Ovary (tissue), 9 donors: Measurements from ENCODE around the gene SERPINF2. TPM values are rescaled to one million over a fixed set of nuclear protein-coding genes. Genes with fewer than 3 reads are reported as not detected.

ENCODE experiments used
- DNase-seq, 5 donors: peaks; one replicate each; pipeline ENCODE4 v3.0.0-alpha.2; 2019 to 2020
- H3K27ac ChIP-seq, 2 donors: fragments of 200-600 bp; one replicate each; pipeline versions ENCODE4 v1.5.1 to v1.8.0; 2019 to 2022
- H3K27me3 ChIP-seq: fragments of 200-600 bp; one replicate; pipeline ENCODE4 v1.8.0; 2022
- H3K36me3 ChIP-seq: fragments of 200-600 bp; sonication (generic); one replicate; pipeline ENCODE4 v1.5.1; 2019
- H3K4me1 ChIP-seq: one replicate; pipeline ENCODE4 v1.8.1; 2013; ENCODE audit warnings: mild to moderate bottlenecking, moderate library complexity; ENCODE audit not compliant: insufficient read depth
- H3K4me3 ChIP-seq: fragments of 200-600 bp; sonication (generic); one replicate; pipeline ENCODE4 v1.5.1; 2017
- H3K9me3 ChIP-seq, 2 donors: fragments of 200-600 bp in 1 of 2; sonication (generic) in 1 of 2; one replicate each; pipeline versions ENCODE4 v1.5.1 to v1.8.1; 2013 to 2019; ENCODE audit warnings: mild to moderate bottlenecking in 1 of 2, moderate library complexity in 1 of 2
- CTCF ChIP-seq, 3 donors: fragments of 450-650 bp in 2 of 3; fragments of 200-600 bp in 1 of 3; IDR thresholded peaks; one replicate each; pipeline versions ENCODE4 v1.5.1 to v1.8.0; 2016 to 2022; ENCODE audit warnings: antibody characterized with exemption in 3 of 3, mild to moderate bottlenecking in 1 of 3
- EP300 ChIP-seq: sonication (generic); formaldehyde crosslinking; IDR thresholded peaks from one replicate; pipeline ENCODE4 v1.6.1; 2017; ENCODE audit warnings: antibody characterized with exemption
- POLR2A ChIP-seq: fragments of 450-650 bp; IDR thresholded peaks from one replicate; pipeline ENCODE4 v1.6.1; 2017; ENCODE audit warnings: antibody characterized with exemption, mild to moderate bottlenecking, moderate library complexity
- WGBS, 3 donors: extraction: QIAGEN DNeasy Blood & Tissue Kit in 1 of 3; methylation state at CpG; one replicate each; pipeline versions ENCODE4 v1.1.5 to v1.1.7; 2013 to 2017; 5-methylcytosine and 5-hydroxymethylcytosine counted together
- intact Hi-C, 4 donors: fragments of 100-400 bp; cut with DNase I; formaldehyde crosslinking; loops; one replicate each; pipeline versions ENCODE4 v1.11.0 to v1.15.1; 2022 to 2023
- polyA plus RNA-seq, 2 donors: library from polyadenylated mRNA; stranded (reverse); fragments of 200-250 nt in 1 of 2; fragments of 350-450 nt in 1 of 2; fragmentation: Illumina TruSeq in 1 of 2; extraction: RNeasy Lipid Tissue Mini Kit (QIAGEN cat#74804) in 1 of 2; gene quantifications; one replicate each; pipeline ENCODE4 v1.2.3, GENCODE V29; 2013 to 2014
- total RNA-seq, 7 donors: library from RNA; depleted of rRNA in 2 of 7; stranded (reverse); fragments of >200 nt in 2 of 7; fragmentation: NEBNext Ultra II Directional in 3 of 7; extraction: Animal tissue kit (Norgen Biotek cat#: 25700) in 3 of 7; gene quantifications; one replicate each; pipeline versions ENCODE4 v1.1.0 to v1.2.4, GENCODE V29; 2016 to 2023
- donor health status: DM: no; HTN: no; CAD: no; lungs with moderate emphysema.
- donor health status: DM: no; HTN: no; CAD: no.
- donor health status: Bipolar disorder and iron deficiency.
- donor health status: DM: yes; HTN: yes; CAD: no.
- donor health status: DM: no; HTN: no; CAD: no.
- donor health status: DM: yes; HTN: yes; CAD: no.

The SERPINF2 gene
- total and polyA plus RNA-seq, 9 donors = 1.7 to 45.2 (median 4.5) TPM

- H3K36me3 ChIP-seq = no peaks in the 10 kb centered on the region
- peaks cover 19% of the 10 kb centered on the region for H3K4me1 ChIP-seq
- no peaks in the 10 kb centered on the region for H3K27me3 ChIP-seq
- H3K9me3 ChIP-seq = no peaks in the 10 kb centered on the region
- peak overlapping the region; percentile 66 to 98 for H3K27ac ChIP-seq
- no peak overlapping the region for H3K4me3 ChIP-seq
- TF ChIP-seq CTCF (IDR thresholded peaks at IDR 0.05) (no peak), EP300 (no peak)
- WGBS, 3 donors = 59 to 72% (median 69%) methylated on average over 10 of the region's 10 CpGs
- intact Hi-C loops = loop anchor here in 3 of 4 donors (5.0 to 10.0 kb wide), 4 partner anchors 36 to 314 kb away; partner anchors contain the start of gene RTN4RL1 (in 1 of the 3)
- DNase-seq = peak in 2 of 5 donors; percentile 27 to 33
Observed at GRCh38 chr17:1713160-1713877, 29.4 kb upstream of the SERPINF2 start.

- peak overlapping the region; percentile 66 to 98 for H3K27ac ChIP-seq
- H3K27me3 ChIP-seq = no peaks in the 10 kb centered on the region
- TF ChIP-seq CTCF (IDR thresholded peaks at IDR 0.05) = peak; percentile 25 to 53 (median 45)
- no peak for TF ChIP-seq EP300
- TF ChIP-seq POLR2A = no peak
- intact Hi-C loops = loop anchor here (2.0 to 10.0 kb wide), 5 partner anchors 37 to 313 kb away; partner anchors contain the start of gene RTN4RL1 (in 1 of the 4)
- peak; percentile 45 to 64 (median 63) for DNase-seq
- peaks cover 19% of the 10 kb centered on the region for H3K4me1 ChIP-seq
- no peaks in the 10 kb centered on the region for H3K36me3 ChIP-seq
- H3K9me3 ChIP-seq = no peaks in the 10 kb centered on the region
- 6 to 8% (median 8%) methylated on average over 10 to 11 of the region's 11 CpGs for WGBS, 3 donors
- peak overlapping the region; percentile 73 for H3K4me3 ChIP-seq
Observed at GRCh38 chr17:1713878-1714426, 28.7 kb upstream of the SERPINF2 start.

- Histone ChIP-seq H3K4me1 (peaks cover 19% of the 10 kb centered on the region), H3K27me3 (no peaks in the 10 kb centered on the region), H3K4me3 (peak overlapping the region; percentile 73), H3K9me3 (no peaks in the 10 kb centered on the region), H3K27ac (peak overlapping the region; percentile 95 to 98), H3K36me3 (no peaks in the 10 kb centered on the region)
- no peak for TF ChIP-seq CTCF (IDR thresholded peaks at IDR 0.05)
- no peak for TF ChIP-seq EP300
- no peak for TF ChIP-seq POLR2A
- DNase-seq = peak; percentile 98 to 99 (median 99)
- 0 to 2% (median 2%) methylated on average over 19 of the region's 19 CpGs for WGBS, 3 donors
- intact Hi-C loops = loop anchor here (2.0 to 10.0 kb wide), 5 partner anchors 37 to 313 kb away; partner anchors contain the start of gene RTN4RL1 (in 1 of the 4)
Observed at GRCh38 chr17:1714427-1714979, 28.2 kb upstream of the SERPINF2 start.

DNA sequence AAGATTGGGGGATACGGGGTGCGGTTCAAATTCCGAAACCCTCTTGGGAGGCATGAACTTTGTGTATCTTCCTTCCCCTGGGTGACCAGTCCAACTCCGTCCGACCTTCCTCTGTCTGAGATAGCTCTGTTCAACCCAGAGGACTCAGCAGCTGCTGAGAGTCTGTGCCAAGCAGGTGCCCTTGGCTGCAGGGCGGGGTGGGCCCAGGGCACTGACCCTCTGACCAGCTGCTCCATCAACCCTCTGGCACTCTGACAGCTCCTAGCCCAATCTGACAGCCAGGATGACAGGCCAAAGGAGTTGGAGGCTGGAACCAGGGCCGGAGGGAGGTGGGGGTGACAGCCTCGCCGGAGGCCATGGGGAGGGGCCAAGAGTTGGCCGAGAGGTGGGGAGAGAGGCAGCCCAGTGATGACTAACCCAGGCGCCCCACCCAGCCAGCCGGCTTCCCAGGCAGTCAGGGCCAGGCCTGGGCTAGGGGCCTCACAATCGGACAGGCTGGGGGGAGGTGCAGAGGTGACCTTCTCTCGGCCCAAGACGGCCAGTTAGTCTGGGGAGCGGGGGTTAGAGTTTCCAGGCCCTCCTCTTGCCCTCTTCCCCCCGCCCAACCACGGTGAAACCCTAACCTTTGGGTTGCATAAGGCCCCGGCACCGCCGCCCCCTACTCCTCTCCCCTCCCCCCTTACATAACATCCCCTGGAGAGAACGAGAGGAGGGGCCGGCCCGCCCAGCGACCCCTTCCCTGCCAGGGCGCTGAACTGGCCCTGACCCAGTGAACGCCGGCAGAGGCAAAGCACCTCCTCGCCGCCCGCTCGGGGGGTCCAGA, 27.5 kb upstream of the SERPINF2 start:
- Histone ChIP-seq H3K27me3 (no peaks in the 10 kb centered on the region), H3K9me3 (no peaks in the 10 kb centered on the region), H3K4me3 (peak overlapping the region; percentile 73), H3K4me1 (peaks cover 19% of the 10 kb centered on the region), H3K27ac (peak overlapping the region; percentile 95 to 98), H3K36me3 (no peaks in the 10 kb centered on the region)
- 0 to 1% (median 0%) methylated on average over 28 to 32 of the region's 32 CpGs for WGBS, 3 donors
- intact Hi-C loops = loop anchor here (2.0 to 10.0 kb wide), 5 partner anchors 38 to 312 kb away; partner anchors contain the start of gene RTN4RL1 (in 1 of the 4)
- peak; percentile 90 to 95 (median 92) for DNase-seq
- no peak for TF ChIP-seq EP300
- no peak for TF ChIP-seq CTCF (IDR thresholded peaks at IDR 0.05)
- peak; percentile 72 for TF ChIP-seq POLR2A
